Spleen (tissue), 7 donors: Measurements from ENCODE around the gene MMP2.

Experiments used
- CTCF ChIP-seq, 11 experiments: fragments of 200-600 bp in 7 of 11; fragments of 450-650 bp in 4 of 11; sonication (generic) in 4 of 11; IDR thresholded peaks in 8 of 11; conservative IDR thresholded peaks in 3 of 11; 1 replicate in 7 of 11; 2 replicates in 4 of 11; pipeline versions ENCODE4 v1.4.0 to v1.8.0; 2016 to 2021; ENCODE audit warnings: antibody characterized with exemption in 11 of 11, inconsistent platforms in 4 of 11, mild to moderate bottlenecking in 1 of 11
- POLR2A ChIP-seq, 3 donors: fragments of 450-650 bp; IDR thresholded peaks; one replicate each; pipeline ENCODE4 v1.5.1; 2017; ENCODE audit warnings: antibody characterized with exemption in 3 of 3, mild to moderate bottlenecking in 1 of 3
- POLR2AphosphoS5 ChIP-seq, 3 donors: sonication (generic); formaldehyde crosslinking; IDR thresholded peaks; one replicate each; pipeline ENCODE4 v1.5.1; 2017; ENCODE audit warnings: antibody characterized with exemption in 3 of 3
- donor health status: DM: no; HTN: no; CAD: no; lungs with moderate emphysema.
- donor health status: DM: no; HTN: no; CAD: no.
- donor health status: DM: no; HTN: no; CAD: no.

- TF ChIP-seq POLR2AphosphoS5 (IDR thresholded peaks at IDR 0.05): no peak
- no peak for TF ChIP-seq CTCF (IDR thresholded peaks at IDR 0.05 in 8 of 11, conservative IDR thresholded peaks at IDR 0.05 in 3 of 11)
- TF ChIP-seq POLR2A (IDR thresholded peaks at IDR 0.05): no peak
These were observed 3.1 kb upstream of the MMP2 start for GRCh38 chr16:55475919-55476318.
